Gastrocnemius medialis (tissue), 4 donors: ENCODE data around the gene RNASE4. TPM values are rescaled to one million over a fixed set of nuclear protein-coding genes. Genes with fewer than 3 reads are reported as not detected.

Source experiments
- ATAC-seq, 2 donors: fragments of 150-250 bp; one replicate each; pipeline ENCODE4 v1.9.1; 2016
- DNase-seq, 2 donors: peaks; one replicate each; pipeline ENCODE4 v3.0.0-alpha.2; 2019
- H3K27ac ChIP-seq, 4 donors: fragments of 200-600 bp; sonication (generic); 1 replicate in 1 of 4; 2 replicates in 3 of 4; pipeline ENCODE4 v1.5.1; 2016 to 2018; ENCODE audit warnings: mild to moderate bottlenecking in 2 of 4, moderate library complexity in 1 of 4
- H3K27me3 ChIP-seq, 3 donors: fragments of 200-600 bp; sonication (generic) in 2 of 3; 1 replicate in 1 of 3; 2 replicates in 2 of 3; pipeline versions ENCODE4 v1.5.1 to v1.6.0; 2016 to 2019; ENCODE audit warnings: mild to moderate bottlenecking in 1 of 3, moderate library complexity in 1 of 3
- H3K36me3 ChIP-seq, 2 donors: fragments of 200-600 bp; sonication (generic) in 1 of 2; one replicate each; pipeline ENCODE4 v1.5.1; 2017 to 2018
- H3K4me1 ChIP-seq, 2 donors: fragments of 200-600 bp; sonication (generic) in 1 of 2; one replicate each; pipeline ENCODE4 v1.5.1; 2016 to 2017; ENCODE audit warnings: mild to moderate bottlenecking in 2 of 2
- H3K4me3 ChIP-seq, 4 donors: fragments of 200-600 bp; sonication (generic) in 3 of 4; 1 replicate in 1 of 4; 2 replicates in 3 of 4; pipeline ENCODE4 v1.5.1; 2016 to 2019; ENCODE audit warnings: mild to moderate bottlenecking in 2 of 4
- H3K9me3 ChIP-seq, 3 donors: fragments of 200-600 bp; sonication (generic) in 2 of 3; 1 replicate in 1 of 3; 2 replicates in 2 of 3; pipeline ENCODE4 v1.5.1; 2016 to 2019
- CTCF ChIP-seq, 5 experiments: fragments of 450-650 bp in 3 of 5; fragments of 200-600 bp in 2 of 5; sonication (generic) in 2 of 5; IDR thresholded peaks in 4 of 5; conservative IDR thresholded peaks in 1 of 5; 1 replicate in 4 of 5; 2 replicates in 1 of 5; pipeline ENCODE4 v1.5.1; 2016 to 2019; ENCODE audit warnings: antibody characterized with exemption in 5 of 5, mild to moderate bottlenecking in 3 of 5, moderate library complexity in 3 of 5
- POLR2A ChIP-seq, 2 donors: fragments of 450-650 bp; IDR thresholded peaks; one replicate each; pipeline ENCODE4 v1.6.1; 2017; ENCODE audit warnings: antibody characterized with exemption in 2 of 2, mild to moderate bottlenecking in 2 of 2, moderate library complexity in 2 of 2
- in situ Hi-C, 4 donors: fragments of 200-750 bp; cut with MboI; loops; one replicate each; pipeline versions ENCODE4 v1.15.0 to v1.8.0; 2017; ENCODE audit warnings: low sequenced_read_pairs in 4 of 4
- intact Hi-C: fragments of 100-400 bp; cut with DNase I; formaldehyde crosslinking; loops from one replicate; pipeline ENCODE4 v1.15.1; 2023; ENCODE audit warnings: low total_unique reads
- total RNA-seq, 4 donors: library from RNA; depleted of rRNA; stranded (reverse); fragments of >200 nt; gene quantifications; one replicate each; pipeline versions ENCODE4 v1.1.0 to v1.2.3, GENCODE V29; 2016

RNASE4 gene
- total RNA-seq, 4 donors from 2014 or later: 12.2 to 21.3 (median 18.9) TPM

- peak; percentile 50 to 59 for ATAC-seq
- no peak for TF ChIP-seq CTCF (IDR thresholded peaks at IDR 0.05 in 4 of 5, conservative IDR thresholded peaks at IDR 0.05 in 1 of 5)
- TF ChIP-seq POLR2A (IDR thresholded peaks at IDR 0.05): no peak
- no peaks in the 10 kb centered on the region for H3K9me3 ChIP-seq
- H3K27me3 ChIP-seq: no peaks in the 10 kb centered on the region
- peaks cover 11 to 20% of the 10 kb centered on the region in 2 donors for H3K4me1 ChIP-seq
- H3K27ac ChIP-seq: peak overlapping the region; percentile 95 to 100 (median 97)
- DNase-seq: peak; percentile 44 to 63
- peak overlapping the region; percentile 69 to 98 (median 87) for H3K4me3 ChIP-seq
- no peaks in the 10 kb centered on the region for H3K36me3 ChIP-seq
- in situ Hi-C loops: loop anchor here (10.0 to 25.0 kb wide), 6 partner anchors 219 to 429 kb away; partner anchors contain the start of genes CCNB1IP1 (in 2 of the 4), PARP2 (in 2 of the 4), TMEM253 (in 2 of the 4) and ARHGEF40 (in 1 of the 4)
- intact Hi-C loops: loop anchor here (1.0 to 10.0 kb wide), 12 partner anchors 51 to 1904 kb away; partner anchors contain the start of genes CCNB1IP1, CHD8, DAD1 and HNRNPC
Observed at GRCh38 chr14:20683125-20683890, 1.1 kb upstream of the RNASE4 start.

GRCh38 chr14:20684662-20685456 lies 499 bp downstream of the RNASE4 start:
- DNase-seq: peak; percentile 20 to 51
- intact Hi-C loops: loop anchor here (5.0 to 10.0 kb wide), 7 partner anchors 53 to 1902 kb away; partner anchors contain the start of genes CHD8, DAD1, HNRNPC and RNASE7
- H3K36me3 ChIP-seq: no peaks in the 10 kb centered on the region
- ATAC-seq: no peak
- H3K27me3 ChIP-seq: no peaks in the 10 kb centered on the region
- peaks cover 11 to 17% of the 10 kb centered on the region in 2 donors for H3K4me1 ChIP-seq
- TF ChIP-seq POLR2A (IDR thresholded peaks at IDR 0.05) (no peak), CTCF (IDR thresholded peaks at IDR 0.05 in 4 of 5, conservative IDR thresholded peaks at IDR 0.05 in 1 of 5) (no peak)
- no peaks in the 10 kb centered on the region for H3K9me3 ChIP-seq
- H3K27ac ChIP-seq: peak overlapping the region; percentile 95 to 100 (median 97)
- H3K4me3 ChIP-seq: peak overlapping the region; percentile 69 to 98 (median 87)
- in situ Hi-C loops: loop anchor here (10.0 to 25.0 kb wide), 6 partner anchors 220 to 427 kb away; partner anchors contain the start of genes CCNB1IP1 (in 2 of the 4), PARP2 (in 2 of the 4), TMEM253 (in 2 of the 4) and ARHGEF40 (in 1 of the 4)

GRCh38 chr14:20686386-20687143 lies 2.2 kb downstream of the RNASE4 start:
- intact Hi-C loops: loop anchor here (10.0 kb wide), 1 partner anchor 768 kb away; the partner anchor contains the start of gene CHD8
- no peak for ATAC-seq
- TF ChIP-seq CTCF (IDR thresholded peaks at IDR 0.05 in 4 of 5, conservative IDR thresholded peaks at IDR 0.05 in 1 of 5): no peak
- in situ Hi-C loops: loop anchor here (10.0 to 25.0 kb wide), 6 partner anchors 222 to 426 kb away; partner anchors contain the start of genes CCNB1IP1 (in 2 of the 4), PARP2 (in 2 of the 4), TMEM253 (in 2 of the 4) and ARHGEF40 (in 1 of the 4)
- Histone ChIP-seq H3K27me3 (no peaks in the 10 kb centered on the region), H3K9me3 (no peaks in the 10 kb centered on the region), H3K4me3 (peak overlapping the region in 1 of 4 donors; percentile 93), H3K4me1 (no peaks in the 10 kb centered on the region), H3K27ac (no peak overlapping the region), H3K36me3 (no peaks in the 10 kb centered on the region)
- DNase-seq: no peak
